Type B pancreatic cell (in vitro differentiated cells): ENCODE results near the gene HAGHL. TPM values are rescaled to one million over a fixed set of nuclear protein-coding genes. Genes with fewer than 3 reads are reported as not detected.

Source experiments
- DNase-seq: peaks from one replicate; pipeline ENCODE4 v3.0.0; 2021; ENCODE audit warnings: mixed read lengths; ENCODE audit not compliant: unreplicated experiment; ENCODE audit errors: extremely low spot score
- H3K27ac Mint-ChIP-seq: 2 replicates; pipeline ENCODE4 v1.8.0; 2021; ENCODE audit warnings: mild to moderate bottlenecking, mixed read lengths
- H3K27me3 Mint-ChIP-seq: 2 replicates; pipeline ENCODE4 v1.8.0; 2021; ENCODE audit warnings: mixed read lengths
- H3K36me3 Mint-ChIP-seq: 2 replicates; pipeline ENCODE4 v1.8.0; 2021; ENCODE audit warnings: mixed read lengths
- H3K4me1 Mint-ChIP-seq: one replicate; pipeline ENCODE4 v1.8.0; 2021; ENCODE audit warnings: mixed read lengths; ENCODE audit not compliant: unreplicated experiment
- H3K4me3 Mint-ChIP-seq: 2 replicates; pipeline ENCODE4 v1.8.0; 2021; ENCODE audit warnings: mild to moderate bottlenecking, mixed read lengths
- H3K9me3 Mint-ChIP-seq: 2 replicates; pipeline ENCODE4 v1.8.0; 2021; ENCODE audit warnings: mixed read lengths
- total RNA-seq: library from RNA; stranded (reverse); gene quantifications from 2 replicates; pipeline ENCODE4 v1.2.1, GENCODE V29; 2021; ENCODE audit warnings: low replicate concordance
- TF ChIP-seq, protein P1 (sequence below): fragments of 200-600 bp; sonication (generic); conservative IDR thresholded peaks from 2 replicates; pipeline ENCODE4 v1.5.0; 2021; ENCODE audit warnings: antibody characterized with exemption, mild to moderate bottlenecking

Gene HAGHL
- total RNA-seq, 1 donor from 2014 or later: 8.5 TPM

DNA sequence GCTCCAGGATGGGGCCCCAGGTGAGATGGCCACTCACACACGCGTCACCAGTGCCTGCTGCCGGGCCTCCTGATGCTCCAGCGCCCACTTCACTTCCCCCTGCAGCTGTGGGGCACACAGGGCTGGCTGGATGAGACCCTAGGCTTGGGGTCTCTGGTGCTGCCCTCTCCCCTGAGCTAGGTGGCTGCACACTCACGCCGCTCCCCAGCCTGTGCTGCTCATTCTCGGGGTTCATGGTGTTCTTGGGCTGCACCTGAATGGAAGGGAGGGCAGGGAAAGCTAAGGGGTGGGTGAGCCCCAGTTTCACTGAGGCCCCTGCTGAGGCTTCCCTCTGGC lies 1.9 kb upstream of the HAGHL start:
- TF ChIP-seq, protein P1, sequence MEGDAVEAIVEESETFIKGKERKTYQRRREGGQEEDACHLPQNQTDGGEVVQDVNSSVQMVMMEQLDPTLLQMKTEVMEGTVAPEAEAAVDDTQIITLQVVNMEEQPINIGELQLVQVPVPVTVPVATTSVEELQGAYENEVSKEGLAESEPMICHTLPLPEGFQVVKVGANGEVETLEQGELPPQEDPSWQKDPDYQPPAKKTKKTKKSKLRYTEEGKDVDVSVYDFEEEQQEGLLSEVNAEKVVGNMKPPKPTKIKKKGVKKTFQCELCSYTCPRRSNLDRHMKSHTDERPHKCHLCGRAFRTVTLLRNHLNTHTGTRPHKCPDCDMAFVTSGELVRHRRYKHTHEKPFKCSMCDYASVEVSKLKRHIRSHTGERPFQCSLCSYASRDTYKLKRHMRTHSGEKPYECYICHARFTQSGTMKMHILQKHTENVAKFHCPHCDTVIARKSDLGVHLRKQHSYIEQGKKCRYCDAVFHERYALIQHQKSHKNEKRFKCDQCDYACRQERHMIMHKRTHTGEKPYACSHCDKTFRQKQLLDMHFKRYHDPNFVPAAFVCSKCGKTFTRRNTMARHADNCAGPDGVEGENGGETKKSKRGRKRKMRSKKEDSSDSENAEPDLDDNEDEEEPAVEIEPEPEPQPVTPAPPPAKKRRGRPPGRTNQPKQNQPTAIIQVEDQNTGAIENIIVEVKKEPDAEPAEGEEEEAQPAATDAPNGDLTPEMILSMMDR: no peak
- Mint-ChIP-seq H3K27ac (no peak overlapping the region), H3K27me3 (no peaks in the 10 kb centered on the region), H3K9me3 (no peaks in the 10 kb centered on the region), H3K36me3 (no peaks in the 10 kb centered on the region), H3K4me1 (no peaks in the 10 kb centered on the region), H3K4me3 (peak overlapping the region; percentile 57)
- DNase-seq: no peak

DNA sequence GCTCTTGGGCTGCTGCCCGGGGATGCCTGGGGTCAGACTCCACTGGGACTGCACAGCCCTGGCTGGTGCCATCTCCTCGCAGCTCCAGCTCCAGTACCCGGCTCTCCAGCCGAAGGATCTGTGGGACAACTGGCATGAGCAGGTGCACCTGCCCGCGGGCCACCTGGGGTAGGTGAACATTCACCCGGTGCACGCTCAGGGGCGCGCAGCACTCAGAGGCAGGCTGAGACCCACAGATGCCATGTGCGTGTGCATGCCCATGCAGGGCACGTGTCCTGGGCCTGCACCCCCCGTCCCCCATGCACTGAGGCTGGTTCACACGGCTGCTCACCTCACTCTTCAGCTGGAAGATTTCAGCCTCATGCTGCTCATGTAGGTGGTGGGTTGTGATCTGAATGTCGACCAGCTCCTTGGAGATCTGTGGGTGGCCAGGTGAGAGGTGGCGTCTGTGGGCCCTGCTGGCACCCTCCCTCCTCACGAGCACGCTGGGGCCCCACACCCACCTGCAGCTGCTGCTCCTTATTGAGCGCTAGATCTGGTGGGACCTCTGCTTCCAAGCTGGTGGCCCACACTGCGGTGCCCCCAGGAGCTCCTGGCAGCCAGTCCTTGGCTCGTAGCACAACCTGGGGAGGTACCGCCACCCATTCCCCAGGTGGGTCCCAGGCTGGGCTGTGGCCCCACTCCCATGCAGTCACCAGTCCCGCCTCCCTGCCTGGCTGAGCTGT lies 1.3 kb upstream of the HAGHL start:
- H3K4me3 Mint-ChIP-seq: no peak overlapping the region
- H3K4me1 Mint-ChIP-seq: no peaks in the 10 kb centered on the region
- H3K9me3 Mint-ChIP-seq: no peaks in the 10 kb centered on the region
- no peaks in the 10 kb centered on the region for H3K36me3 Mint-ChIP-seq
- no peaks in the 10 kb centered on the region for H3K27me3 Mint-ChIP-seq
- no peak for DNase-seq
- TF ChIP-seq, protein P1: no peak
- H3K27ac Mint-ChIP-seq: peak overlapping the region; percentile 23

DNA sequence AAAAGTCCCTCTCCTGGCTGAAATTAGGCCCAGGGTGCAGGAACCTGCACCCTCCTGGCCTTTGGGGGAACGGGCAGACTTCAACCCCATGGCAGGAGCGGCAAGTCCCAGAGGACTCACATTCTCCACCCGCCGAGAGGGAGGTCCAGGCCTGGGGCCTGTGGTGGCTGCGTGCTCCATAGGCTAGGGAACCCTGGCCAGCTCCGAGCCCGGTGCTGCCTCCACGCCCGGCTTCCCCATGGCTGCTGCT lies 793 bp upstream of the HAGHL start:
- TF ChIP-seq, protein P1: no peak
- no peaks in the 10 kb centered on the region for H3K4me1 Mint-ChIP-seq
- no peaks in the 10 kb centered on the region for H3K36me3 Mint-ChIP-seq
- H3K27me3 Mint-ChIP-seq: no peaks in the 10 kb centered on the region
- no peaks in the 10 kb centered on the region for H3K9me3 Mint-ChIP-seq
- no peak overlapping the region for H3K4me3 Mint-ChIP-seq
- DNase-seq: no peak
- H3K27ac Mint-ChIP-seq: peak overlapping the region; percentile 46

DNA sequence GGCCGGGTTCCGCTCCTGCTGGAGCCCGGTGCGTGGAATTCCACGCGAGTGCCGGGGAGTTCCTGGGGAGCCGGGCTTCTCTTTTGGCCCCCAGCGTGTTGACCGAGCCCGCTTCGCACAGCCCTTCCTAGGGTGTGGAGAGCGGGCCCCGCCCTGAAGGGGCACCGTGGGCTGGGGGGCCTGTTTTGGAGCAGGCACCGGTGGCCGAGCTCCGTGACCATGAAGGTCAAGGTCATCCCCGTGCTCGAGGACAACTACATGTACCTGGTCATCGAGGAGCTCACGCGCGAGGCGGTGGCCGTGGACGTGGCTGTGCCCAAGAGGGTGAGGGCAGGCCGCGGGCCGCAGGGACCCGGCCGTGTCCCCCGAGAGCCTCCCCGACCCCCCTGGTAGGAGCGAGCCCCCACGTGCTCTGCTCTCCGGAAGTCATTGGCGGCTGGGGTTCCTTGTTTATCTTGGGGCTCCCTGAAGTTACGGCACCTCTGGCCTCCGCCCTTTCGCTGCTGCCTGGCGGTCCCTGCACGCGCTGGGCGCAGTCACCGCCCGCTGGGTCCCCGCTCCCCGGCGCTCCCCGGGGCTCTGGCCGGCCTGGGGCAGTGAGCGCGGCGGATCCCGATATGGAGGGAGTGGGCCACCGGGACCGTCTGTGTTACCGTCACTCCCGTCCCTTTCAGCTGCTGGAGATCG lies 528 bp downstream of the HAGHL start:
- no peaks in the 10 kb centered on the region for H3K9me3 Mint-ChIP-seq
- peak overlapping the region; percentile 47 for H3K4me3 Mint-ChIP-seq
- H3K36me3 Mint-ChIP-seq: no peaks in the 10 kb centered on the region
- no peak for DNase-seq
- TF ChIP-seq, protein P1: no peak
- no peaks in the 10 kb centered on the region for H3K27me3 Mint-ChIP-seq
- no peaks in the 10 kb centered on the region for H3K4me1 Mint-ChIP-seq
- no peak overlapping the region for H3K27ac Mint-ChIP-seq

DNA sequence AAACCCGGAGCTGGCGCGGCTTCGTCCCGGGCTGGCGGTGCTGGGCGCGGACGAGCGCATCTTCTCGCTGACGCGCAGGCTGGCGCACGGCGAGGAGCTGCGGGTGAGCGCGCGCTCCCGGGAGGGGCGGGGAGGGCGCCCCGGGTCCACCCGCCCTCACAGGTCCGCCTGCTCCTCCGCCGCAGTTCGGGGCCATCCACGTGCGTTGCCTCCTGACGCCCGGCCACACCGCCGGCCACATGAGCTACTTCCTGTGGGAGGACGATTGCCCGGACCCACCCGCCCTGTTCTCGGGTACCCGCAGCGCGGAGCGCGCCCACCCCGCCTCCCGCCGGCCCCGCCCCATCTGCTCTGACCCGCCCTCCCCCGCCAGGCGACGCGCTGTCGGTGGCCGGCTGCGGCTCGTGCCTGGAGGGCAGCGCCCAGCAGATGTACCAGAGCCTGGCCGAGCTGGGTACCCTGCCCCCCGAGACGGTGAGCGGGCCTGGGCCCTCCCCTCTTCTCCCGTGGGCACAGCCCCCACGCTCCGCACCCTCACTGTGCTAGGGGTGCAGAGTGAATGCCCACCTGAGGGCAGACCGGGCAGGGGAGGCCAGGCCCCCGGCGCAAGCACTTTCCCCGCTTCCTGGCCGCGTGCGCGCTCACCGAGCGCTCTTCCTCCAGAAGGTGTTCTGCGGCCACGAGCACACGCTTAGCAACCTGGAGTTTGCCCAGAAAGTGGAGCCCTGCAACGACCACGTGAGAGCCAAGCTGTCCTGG lies 1.4 kb downstream of the HAGHL start:
- peak overlapping the region; percentile 59 for H3K4me3 Mint-ChIP-seq
- no peaks in the 10 kb centered on the region for H3K27me3 Mint-ChIP-seq
- H3K36me3 Mint-ChIP-seq: no peaks in the 10 kb centered on the region
- H3K4me1 Mint-ChIP-seq: no peaks in the 10 kb centered on the region
- no peaks in the 10 kb centered on the region for H3K9me3 Mint-ChIP-seq
- TF ChIP-seq, protein P1: no peak
- H3K27ac Mint-ChIP-seq: no peak overlapping the region
- DNase-seq: no peak
